Measurements from ENCODE around the gene BAZ2A. TPM values are rescaled to one million over a fixed set of nuclear protein-coding genes. Genes with fewer than 3 reads are reported as not detected.

BAZ2A gene
- total and polyA plus RNA-seq, 8 donors, result 26.7 to 59.9 (median 39.1) TPM

DNA sequence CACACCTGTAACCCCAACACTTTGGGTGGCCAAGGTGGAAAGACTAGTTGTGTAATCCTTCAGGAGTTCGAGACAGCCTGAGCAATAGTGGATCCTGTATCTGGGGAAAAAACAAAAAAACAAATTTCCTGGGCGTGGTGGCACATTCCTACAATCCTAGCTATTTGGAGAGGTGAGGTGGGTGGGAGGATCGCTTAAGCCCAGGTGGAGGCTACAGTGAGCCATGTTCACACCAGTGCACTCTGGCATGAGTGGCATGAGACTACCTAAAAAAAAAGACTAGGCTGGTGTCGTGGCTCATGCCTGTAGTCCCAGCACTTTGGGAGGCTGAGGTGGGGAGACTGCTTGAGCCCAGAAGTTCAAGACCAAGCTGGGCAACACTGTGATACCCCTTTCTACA, 40.7 kb upstream of the BAZ2A start:
- Histone ChIP-seq H3K27me3 (no peaks in the 10 kb centered on the region), H3K9me3 (no peaks in the 10 kb centered on the region), H3K4me1 (peaks cover 9 to 17% (median 15%) of the 10 kb centered on the region in 3 donors), H3K36me3 (peaks cover 0 to 48% (median 21%) of the 10 kb centered on the region in 3 donors), H3K4me3 (no peak overlapping the region), H3K27ac (no peak overlapping the region)
- intact Hi-C loops (cut with DNase I), result no loop called here
- 83 to 85% methylated on average over 4 of the region's 4 CpGs for WGBS, 2 donors
- TF ChIP-seq, protein P1, sequence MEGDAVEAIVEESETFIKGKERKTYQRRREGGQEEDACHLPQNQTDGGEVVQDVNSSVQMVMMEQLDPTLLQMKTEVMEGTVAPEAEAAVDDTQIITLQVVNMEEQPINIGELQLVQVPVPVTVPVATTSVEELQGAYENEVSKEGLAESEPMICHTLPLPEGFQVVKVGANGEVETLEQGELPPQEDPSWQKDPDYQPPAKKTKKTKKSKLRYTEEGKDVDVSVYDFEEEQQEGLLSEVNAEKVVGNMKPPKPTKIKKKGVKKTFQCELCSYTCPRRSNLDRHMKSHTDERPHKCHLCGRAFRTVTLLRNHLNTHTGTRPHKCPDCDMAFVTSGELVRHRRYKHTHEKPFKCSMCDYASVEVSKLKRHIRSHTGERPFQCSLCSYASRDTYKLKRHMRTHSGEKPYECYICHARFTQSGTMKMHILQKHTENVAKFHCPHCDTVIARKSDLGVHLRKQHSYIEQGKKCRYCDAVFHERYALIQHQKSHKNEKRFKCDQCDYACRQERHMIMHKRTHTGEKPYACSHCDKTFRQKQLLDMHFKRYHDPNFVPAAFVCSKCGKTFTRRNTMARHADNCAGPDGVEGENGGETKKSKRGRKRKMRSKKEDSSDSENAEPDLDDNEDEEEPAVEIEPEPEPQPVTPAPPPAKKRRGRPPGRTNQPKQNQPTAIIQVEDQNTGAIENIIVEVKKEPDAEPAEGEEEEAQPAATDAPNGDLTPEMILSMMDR (IDR thresholded peaks at IDR 0.05), result no peak
- no peak for ATAC-seq
- peak in 2 of 6 donors; percentile 4 to 5 for DNase-seq
- no peak for FAIRE-seq

DNA sequence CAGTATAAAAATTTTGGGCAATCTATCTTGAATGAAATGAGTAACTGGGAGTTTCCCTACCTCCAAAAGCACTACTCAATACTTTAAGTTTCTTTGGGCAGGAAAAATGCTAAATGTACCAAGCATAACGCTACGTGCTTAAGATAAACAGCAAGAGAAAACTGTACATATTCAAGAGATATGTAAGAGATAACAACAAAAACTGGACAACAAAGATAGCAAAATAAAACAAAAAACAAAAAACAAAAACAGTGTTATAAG, 38.0 kb upstream of the BAZ2A start:
- Histone ChIP-seq H3K36me3 (peaks cover 0 to 72% (median 27%) of the 10 kb centered on the region in 3 donors), H3K4me3 (no peak overlapping the region), H3K4me1 (peaks cover 9 to 17% (median 15%) of the 10 kb centered on the region in 3 donors), H3K9me3 (no peaks in the 10 kb centered on the region), H3K27me3 (no peaks in the 10 kb centered on the region), H3K27ac (no peak overlapping the region)
- intact Hi-C loops (cut with DNase I), result no loop called here
- TF ChIP-seq, protein P1 (IDR thresholded peaks at IDR 0.05), result no peak
- no peak for FAIRE-seq
- 64% methylated on average over 2 of the region's 2 CpGs for WGBS, 2 donors
- DNase-seq, result no peak
- ATAC-seq, result no peak

DNA sequence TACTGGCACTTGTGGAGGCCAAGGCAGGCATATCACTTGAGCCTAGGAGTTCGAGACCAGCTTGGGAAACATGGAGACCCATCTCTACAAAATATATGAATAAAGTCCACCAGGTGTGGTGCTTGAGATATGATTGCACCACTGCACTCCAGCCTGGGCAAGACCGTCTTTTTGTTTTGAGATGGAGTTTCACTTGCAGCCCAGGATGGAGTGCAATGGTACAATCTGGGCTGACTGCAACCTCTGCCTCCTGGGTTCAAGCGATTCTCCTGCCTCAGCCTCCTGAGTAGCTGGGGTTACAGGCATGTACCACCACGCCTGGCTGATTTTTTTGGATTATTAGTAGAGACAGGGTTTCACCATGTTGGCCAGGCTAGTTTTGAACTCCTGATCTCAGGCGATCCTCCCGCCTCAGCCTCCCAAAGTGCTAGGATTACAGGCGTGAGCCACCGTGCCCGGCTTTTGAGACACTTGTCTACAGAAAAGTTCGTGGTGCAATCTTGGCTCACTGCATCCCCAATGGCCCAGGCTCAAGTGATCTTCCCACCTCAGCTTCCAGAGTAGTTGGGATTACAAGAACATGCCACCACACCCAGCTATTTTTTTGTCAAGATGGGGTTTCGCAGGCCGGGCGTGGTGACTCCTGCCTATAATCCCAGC, 32.0 kb upstream of the BAZ2A start:
- Histone ChIP-seq H3K27ac (no peak overlapping the region), H3K4me3 (no peak overlapping the region), H3K9me3 (no peaks in the 10 kb centered on the region), H3K27me3 (no peaks in the 10 kb centered on the region), H3K36me3 (peaks cover 0 to 37% (median 16%) of the 10 kb centered on the region in 3 donors), H3K4me1 (no peaks in the 10 kb centered on the region)
- WGBS, 2 donors, result 94 to 96% methylated on average over 13 of the region's 13 CpGs
- intact Hi-C loops (cut with DNase I), result no loop called here
- TF ChIP-seq, protein P1 (IDR thresholded peaks at IDR 0.05), result no peak
- FAIRE-seq (no peak), ATAC-seq (peak in 2 of 4 donors; percentile 5 to 15), DNase-seq (peak in 1 of 6 donors; percentile 7)

DNA sequence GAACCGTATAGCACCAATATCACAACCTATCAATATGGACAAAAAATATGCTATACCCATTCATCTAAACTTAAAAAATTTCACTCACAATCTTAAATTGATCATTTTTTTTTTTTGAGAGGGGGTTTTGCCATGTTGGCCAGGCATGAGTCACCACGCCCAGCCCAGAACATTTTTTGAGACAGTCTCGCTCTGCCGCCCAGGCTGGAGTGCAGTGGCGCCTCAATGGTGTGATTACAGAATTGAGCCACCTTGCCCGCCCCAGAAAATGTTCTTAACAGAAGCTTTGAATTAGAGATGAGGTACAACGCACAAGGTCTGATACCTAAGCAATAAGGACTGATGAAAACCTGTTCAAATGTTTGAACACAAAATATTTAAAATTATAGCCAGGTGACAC, 31.4 kb upstream of the BAZ2A start:
- no peaks in the 10 kb centered on the region for H3K27me3 ChIP-seq
- H3K9me3 ChIP-seq, result no peaks in the 10 kb centered on the region
- intact Hi-C loops (cut with DNase I), result no loop called here
- DNase-seq (peak in 1 of 6 donors; percentile 5), FAIRE-seq (no peak), ATAC-seq (peak in 1 of 4 donors; percentile 5)
- 95 to 97% methylated on average over 7 of the region's 7 CpGs for WGBS, 2 donors
- H3K4me3 ChIP-seq, result no peak overlapping the region
- no peak overlapping the region for H3K27ac ChIP-seq
- TF ChIP-seq, protein P1 (IDR thresholded peaks at IDR 0.05), result no peak
- peaks cover 0 to 31% (median 15%) of the 10 kb centered on the region in 3 donors for H3K36me3 ChIP-seq
- H3K4me1 ChIP-seq, result no peaks in the 10 kb centered on the region

DNA sequence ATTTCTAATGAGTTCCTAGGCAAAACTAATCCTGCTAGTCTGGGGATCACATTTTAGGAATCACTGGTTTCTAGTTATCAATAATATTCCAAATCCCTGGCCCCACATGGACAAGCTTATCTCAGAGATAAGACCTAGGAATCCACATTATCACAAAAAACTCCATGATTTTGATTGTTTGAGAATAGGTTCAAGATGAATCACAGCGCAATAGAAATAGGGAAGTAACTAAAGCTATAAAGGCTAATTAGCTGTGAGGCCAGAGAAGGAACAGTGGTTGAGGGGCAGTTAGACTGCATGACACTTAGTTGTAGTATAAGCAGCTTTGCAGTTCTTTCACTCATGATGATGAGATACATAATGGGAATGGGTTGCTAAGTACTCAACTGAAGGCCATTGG, 28.8 kb upstream of the BAZ2A start:
- Histone ChIP-seq H3K27ac (no peak overlapping the region), H3K36me3 (peaks cover 0 to 6% (median 2%) of the 10 kb centered on the region in 3 donors), H3K9me3 (no peaks in the 10 kb centered on the region), H3K4me3 (no peak overlapping the region), H3K4me1 (no peaks in the 10 kb centered on the region), H3K27me3 (no peaks in the 10 kb centered on the region)
- DNase-seq (no peak), ATAC-seq (no peak), FAIRE-seq (no peak)
- WGBS, 2 donors, result 86 to 88% methylated on average over 1 of the region's 1 CpG
- TF ChIP-seq, protein P1 (IDR thresholded peaks at IDR 0.05), result no peak
- intact Hi-C loops (cut with DNase I), result no loop called here

Measured in pancreas (tissue), 10 donors.